SKM-1 treated with dmso at 0.1 percent for 144 hours (cell line): ENCODE measurements around the gene YWHAQ.
"Not testable (repeated sequence)": the region's sequence is repeated elsewhere in the genome, so short reads cannot be mapped to it uniquely, and the experiment has no call there.

Experiments
- DNase-seq: peaks from one replicate; lab custom pipeline; 2025; ENCODE audit not compliant: unreplicated experiment; lab: John Stamatoyannopoulos, UW

Gene YWHAQ

DNA sequence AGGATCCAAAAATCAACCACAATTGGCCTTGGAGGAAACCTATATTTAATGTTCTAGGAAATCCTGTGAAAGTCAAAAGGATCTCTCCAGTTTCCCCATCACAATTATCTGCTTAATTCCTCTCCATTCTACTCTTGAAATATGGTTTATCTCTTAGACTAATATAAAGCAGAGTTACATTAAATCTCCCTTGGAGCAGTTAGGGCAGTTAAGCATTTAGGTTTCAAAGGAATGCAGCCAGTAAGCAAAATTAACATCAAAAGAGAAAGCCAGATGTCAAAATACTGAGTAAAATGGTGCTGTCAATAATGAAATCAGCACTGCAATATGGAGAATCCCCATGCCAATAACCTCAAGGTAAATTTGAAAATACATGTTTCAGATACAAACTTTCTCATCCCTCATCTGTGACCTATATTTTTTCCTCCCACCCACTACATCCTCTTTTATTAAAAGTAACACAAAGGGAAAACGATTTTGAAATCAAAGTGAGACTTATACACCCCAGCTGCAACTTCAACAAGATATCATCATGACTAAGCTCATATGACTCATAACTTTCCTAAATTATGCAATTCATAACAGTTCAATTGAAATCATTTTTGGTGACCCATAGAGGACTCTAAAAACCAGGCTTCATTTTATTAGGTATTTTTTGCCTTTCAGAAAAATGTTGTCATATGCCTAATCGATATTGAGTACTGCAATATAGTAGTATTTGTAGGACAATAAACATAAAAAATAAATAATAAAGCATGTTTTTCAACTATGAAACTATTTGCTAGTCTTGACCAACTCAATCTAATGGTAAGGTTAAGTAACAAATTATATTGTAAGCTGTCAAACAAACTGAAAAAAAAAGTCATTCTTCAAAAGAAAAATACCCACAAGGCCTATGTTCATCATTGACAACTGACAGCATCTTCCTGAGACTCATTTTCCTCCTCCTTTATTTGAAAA lies 78.3 kb downstream of the YWHAQ start:
- peak; percentile 72 for DNase-seq

DNA sequence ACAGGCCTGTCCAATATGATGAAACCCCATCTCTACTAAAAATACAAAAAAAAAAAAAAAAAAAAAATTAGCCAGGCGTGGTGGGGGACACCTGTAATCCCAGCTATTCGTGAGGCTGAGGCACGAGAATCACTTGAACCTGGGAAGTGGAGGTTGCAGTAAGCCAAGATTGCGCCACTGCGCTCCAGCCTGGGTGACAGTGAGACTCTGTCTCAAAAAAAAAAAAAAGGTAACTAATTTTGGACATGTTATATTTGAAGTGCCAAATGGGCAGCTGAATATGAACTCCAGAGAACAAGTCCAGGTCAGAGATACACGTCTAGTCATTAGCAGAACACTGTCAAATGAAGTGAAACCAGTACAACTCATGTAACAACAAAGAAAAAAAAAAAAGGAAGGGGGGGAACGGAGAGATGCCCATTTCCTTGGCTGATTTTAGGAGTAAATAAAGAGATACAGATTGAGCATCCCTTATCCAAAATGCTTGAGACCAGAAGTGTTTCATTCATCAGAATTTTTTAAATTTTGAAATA lies 79.9 kb downstream of the YWHAQ start:
- not testable (repeated sequence) for DNase-seq

DNA sequence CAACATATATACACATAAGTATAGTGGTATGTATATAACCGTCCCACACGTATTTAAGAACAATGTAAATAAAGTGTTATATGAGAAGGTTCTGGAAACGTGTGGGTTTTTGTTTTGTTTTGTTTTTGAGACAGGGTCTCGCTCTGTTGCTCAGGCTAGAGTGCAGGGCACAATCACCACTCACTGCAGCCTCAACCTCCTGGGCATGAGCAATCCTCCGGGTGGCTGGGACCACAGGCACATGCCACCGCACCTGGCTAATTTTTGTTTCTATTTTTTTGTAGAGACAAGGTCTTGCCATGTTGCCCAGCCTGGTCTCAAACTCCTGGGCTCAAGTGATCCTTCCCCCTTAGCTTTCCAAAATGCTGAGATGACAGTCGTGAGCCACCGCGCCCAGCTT lies 81.4 kb downstream of the YWHAQ start:
- no peak for DNase-seq

DNA sequence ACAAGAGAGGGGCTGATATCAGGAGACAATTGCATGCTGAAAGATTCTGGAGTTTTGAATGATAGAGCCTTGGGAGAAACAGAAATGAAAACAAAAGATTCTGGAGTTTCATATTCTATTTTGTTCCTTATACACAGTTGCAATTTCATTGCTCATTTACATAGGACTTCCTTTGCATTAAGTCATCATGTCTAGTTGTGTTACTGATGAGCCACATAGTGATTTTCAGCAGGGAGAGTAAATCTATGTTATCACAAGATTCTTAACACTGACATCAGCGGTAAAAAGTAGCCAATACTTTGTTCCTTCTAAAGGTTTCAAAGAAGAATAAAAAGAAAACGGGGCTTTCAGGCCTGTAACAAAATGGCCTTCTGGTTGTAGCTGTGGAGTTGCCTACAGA lies 82.3 kb downstream of the YWHAQ start:
- no peak for DNase-seq

DNA sequence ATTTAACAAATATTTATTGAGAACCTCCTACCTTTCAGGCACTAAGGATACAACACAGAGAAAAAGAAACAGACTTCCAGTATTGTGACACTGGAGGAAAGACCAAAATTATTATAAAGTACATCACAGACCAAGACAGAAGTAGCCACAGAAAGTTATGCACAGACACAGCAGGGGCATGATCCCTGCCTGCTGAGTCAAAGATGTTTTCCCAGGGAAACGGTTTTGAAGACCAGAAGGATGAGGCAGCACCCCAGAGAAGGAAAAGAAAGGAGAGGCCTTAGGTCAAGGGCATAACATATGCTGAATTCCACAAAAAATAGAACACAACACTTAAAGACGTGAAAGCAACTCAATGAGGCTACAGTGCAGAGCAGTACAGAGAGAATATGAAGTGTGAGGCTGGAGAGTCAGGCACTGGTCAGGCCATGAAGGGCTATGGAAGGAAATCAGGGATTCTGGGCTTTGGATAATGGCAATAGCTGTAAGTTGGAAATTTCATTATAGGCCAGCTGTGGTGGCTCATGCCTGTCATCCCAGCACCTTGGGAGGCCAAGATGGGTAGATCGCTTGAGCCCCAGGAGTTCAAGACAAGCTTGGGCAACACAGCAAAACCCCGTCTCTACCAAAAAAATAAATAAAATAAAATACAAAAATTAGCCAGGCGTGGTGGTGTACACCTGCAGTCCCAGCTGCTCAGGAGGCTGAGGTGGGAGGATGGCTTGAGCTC lies 83.4 kb downstream of the YWHAQ start:
- DNase-seq: no peak

DNA sequence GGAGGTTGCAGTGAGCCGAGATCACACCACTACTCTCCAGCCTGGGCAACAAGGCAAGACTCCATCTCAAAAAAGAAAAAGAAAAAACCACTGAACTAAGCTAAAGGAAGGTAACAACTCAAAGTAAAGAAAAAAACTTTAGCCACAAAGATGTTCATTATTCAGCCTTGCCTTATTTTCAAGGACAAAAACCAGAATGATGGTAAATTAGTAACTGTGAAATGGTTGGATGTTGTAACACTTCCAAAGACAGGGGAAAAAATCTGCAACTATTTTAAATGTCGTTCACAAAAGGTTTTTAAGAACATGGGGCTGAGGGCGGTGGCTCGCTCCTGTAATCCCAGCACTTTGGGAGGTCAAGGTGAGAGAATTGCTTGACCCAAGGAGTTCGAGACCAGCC lies 85.3 kb downstream of the YWHAQ start:
- no peak for DNase-seq

DNA sequence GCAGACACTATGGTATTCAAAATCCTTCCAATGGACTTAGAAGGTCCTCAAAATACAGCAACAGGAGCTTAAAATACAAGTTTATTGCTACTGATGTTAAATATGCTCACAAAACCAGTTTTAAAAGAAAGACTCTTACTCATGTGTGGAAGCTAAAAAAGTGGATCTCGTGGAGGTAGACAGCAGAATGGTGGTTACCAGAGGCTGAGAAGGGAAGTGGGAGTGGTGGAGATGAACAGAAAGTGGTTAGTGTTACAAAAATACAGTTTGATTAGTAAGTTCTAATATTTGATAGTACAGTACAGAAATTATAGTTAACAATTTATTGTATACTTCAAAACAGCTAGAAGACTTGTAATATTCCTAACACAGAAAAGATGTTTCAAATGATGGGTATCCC lies 87.2 kb downstream of the YWHAQ start:
- DNase-seq: no peak

DNA sequence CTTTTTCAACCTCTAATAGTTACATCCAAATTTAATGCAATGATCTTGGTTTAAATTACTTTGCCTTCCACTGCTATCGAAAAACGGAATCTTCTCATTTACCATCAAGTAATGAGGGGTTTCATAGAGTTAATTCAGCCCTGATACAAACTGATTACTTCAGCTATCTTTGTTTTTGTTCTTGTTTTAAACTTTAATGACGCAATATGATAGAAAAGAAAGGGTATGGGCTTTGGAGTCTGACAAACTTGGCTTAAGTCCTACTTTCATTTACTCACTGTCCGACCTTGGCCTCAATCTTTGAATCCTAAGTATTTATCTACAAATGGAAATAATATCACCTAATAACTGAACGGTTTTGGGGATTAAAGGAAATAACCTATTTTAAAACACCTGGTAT lies 91.3 kb downstream of the YWHAQ start:
- no peak for DNase-seq

DNA sequence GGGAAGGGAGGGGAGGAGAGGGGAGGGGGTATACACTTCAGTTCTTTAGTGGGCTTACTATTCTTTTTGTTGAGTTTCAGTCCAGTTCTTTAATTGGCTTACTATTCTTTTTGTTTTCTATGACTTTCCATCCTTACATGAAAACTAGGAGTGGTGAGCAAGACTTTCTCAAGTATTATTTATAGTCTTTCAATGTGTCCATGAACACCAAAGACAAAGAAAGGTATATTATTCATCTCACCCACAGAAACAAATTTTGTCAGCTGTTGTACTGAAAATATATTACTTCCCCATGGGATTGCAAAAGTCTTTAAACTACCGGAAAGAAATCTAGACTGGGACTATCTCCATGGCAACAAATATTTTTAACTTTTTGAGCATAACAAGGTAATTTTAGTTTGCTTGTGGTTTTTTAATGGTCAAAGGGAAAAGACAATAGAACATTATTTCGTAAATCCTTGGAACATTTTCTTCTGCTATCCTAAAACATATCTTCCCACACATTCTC lies 92.7 kb downstream of the YWHAQ start:
- DNase-seq: peak; percentile 93

DNA sequence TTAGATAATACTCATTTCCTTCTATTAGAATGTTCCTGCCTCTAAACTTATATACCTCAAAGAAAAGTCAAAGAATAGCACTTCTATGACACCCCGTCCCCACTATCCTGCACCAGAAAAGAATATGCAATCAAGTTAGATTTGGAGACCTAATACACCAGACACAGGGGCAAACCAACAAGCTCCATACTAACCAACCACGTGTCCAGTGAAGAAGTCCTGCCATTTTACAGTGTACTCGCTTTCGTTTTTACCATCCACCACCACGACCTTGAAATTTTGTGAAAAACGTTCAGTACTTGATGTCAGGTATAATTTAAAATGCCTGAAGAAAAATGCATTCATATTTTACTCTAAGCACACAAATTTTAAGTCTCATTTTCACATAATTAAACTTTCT lies 94.3 kb downstream of the YWHAQ start:
- DNase-seq: no peak

DNA sequence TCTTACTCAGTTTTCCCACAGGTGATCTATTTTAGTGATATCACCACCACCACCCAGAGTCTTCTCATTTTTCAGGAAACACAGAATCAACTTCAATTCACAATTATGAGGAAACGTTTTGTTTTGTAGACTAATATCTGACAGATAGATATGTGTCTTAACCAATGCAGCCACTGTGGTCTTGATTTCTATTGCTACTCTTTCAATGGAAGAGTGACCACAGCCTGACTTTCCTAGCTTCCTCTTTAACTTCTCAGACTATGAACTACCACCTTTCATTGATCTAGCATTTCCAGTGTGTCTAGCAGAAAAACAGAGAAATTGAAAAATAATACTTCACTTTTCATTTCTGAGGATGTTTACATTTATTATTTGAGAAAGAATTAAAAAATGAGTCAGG lies 95.6 kb downstream of the YWHAQ start:
- peak; percentile 35 for DNase-seq
